HG02885 (cell line): ENCODE data around the gene CCR9.

Source experiments
- ATAC-seq: cut with Tn5 transposase; IDR thresholded peaks from one replicate; pipeline ENCODE4 v1.9.1; 2021; ENCODE audit warnings: mild to moderate bottlenecking; ENCODE audit not compliant: unreplicated experiment, poor library complexity

The CCR9 gene

DNA sequence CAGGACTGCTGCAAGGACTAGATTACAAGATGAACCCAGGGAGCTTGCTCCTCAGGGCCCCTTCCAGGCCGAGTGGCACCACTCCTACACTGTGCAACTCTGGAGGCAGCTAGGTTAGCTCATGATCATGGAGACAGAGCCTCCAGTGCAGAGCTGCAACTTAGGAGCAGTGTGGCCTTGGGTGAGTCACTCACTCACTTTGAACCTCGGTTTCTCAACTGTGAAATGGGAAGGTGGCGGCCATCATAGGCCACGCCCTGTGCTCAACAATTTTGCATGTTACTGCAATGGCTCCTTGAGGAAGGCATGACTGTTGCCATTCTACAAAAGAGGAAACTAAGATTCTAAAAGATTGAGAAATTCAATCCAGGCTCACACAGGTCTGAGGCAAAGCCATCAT lies 45.8 kb downstream of the CCR9 start:
- ATAC-seq = no peak

DNA sequence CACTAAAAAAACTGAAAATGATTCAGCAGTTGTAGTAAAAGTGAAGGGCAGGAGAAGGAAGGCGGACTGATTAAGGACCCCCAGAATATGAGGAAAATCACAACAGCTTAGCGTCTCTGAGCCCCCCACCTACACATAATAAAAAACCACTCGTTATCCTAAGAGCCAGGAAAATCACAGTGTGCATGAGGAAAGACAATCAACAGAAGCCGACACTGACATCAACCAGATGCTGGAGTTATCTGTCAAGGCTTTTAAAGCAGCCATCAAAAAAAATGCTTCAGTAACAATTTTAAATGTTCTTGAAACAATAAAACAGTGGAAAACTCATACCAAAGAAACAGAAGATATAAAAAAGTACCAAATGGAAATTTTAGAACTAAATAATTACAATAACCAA lies 47.2 kb downstream of the CCR9 start:
- no peak for ATAC-seq

GRCh38 chr3:45936261-45936660 lies 49.9 kb downstream of the CCR9 start:
- ATAC-seq = no peak

DNA sequence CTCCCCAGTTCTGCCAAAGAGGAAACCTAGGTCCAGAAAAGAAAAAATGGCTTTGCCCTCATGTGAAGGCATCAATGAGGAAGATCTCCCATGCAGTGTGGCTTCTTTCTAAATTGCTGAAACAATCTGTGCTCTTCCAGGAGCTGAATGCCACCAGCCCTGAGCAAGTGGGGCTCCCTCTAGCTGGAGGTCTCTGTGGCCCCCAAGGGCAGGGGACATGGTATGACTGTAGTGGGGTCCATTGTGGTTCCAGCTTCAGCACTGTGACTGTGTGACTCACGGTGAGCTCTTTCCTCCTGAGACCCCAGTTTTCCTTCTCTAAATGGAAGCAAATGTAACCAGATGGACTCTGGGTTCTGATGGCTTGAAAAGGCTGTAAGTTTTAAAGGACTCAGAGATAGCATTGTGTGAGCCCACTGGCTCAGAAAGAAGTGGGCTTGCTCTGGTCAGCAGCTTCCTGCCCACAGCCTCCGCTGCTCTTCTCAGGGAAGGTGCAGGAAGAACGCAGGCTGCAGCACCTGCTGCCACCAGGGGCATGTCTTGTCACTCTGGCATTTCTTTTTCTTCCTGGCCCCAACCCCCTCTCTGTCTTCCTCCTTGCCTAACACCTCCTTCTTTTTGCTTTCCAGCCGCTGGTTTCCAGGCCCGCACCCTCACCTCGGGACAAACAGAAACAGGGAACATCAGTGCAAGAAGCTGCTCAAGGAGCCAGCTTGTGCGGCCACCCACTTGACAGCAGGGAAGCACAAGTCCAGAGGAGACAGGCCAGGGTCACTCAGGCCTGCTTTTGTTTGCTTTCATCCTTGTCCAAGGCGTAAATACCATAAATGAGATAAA lies 51.1 kb downstream of the CCR9 start:
- no peak for ATAC-seq

DNA sequence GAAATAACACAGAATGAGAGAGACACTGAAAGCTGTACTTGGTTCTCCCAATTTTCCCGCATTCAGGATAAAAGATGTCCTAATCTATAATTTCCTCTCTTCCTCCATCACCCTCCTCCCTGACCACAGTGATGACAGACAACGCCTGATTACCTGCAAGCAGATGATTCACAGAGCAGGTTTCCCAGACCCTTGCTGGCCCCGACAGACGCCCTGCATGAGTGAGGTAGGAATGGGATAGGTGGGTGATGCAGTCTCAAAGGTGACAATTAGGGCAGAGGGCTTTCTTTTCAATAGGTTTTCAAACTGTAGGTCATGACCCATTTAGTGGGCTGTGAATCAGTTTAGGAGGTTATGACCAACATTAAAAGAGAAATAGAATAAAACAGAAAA lies 51.7 kb downstream of the CCR9 start:
- no peak for ATAC-seq

GRCh38 chr3:45938864-45939263 lies 52.5 kb downstream of the CCR9 start:
- ATAC-seq = peak; percentile 58

DNA sequence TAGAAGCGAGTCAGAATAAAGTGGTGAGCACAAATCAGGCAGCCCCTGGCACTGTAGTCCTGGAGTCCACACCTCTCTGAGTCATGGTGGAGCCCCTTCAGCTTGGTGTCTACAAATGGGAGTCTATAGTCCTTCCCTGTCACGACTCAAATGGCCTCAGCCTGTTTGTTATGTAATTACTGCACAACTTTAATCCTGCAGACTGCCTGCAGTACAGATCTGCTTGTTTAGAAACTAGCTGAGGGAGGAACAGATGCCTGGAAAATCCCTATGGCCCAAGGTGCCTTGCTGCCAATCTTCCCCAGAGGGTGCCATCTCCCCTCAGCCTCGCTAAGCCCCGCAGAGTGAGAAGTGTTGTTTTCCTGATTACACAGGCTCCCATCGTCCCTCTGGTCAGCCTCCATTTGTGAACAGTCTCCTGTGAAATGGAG lies 53.0 kb downstream of the CCR9 start:
- no peak for ATAC-seq

DNA sequence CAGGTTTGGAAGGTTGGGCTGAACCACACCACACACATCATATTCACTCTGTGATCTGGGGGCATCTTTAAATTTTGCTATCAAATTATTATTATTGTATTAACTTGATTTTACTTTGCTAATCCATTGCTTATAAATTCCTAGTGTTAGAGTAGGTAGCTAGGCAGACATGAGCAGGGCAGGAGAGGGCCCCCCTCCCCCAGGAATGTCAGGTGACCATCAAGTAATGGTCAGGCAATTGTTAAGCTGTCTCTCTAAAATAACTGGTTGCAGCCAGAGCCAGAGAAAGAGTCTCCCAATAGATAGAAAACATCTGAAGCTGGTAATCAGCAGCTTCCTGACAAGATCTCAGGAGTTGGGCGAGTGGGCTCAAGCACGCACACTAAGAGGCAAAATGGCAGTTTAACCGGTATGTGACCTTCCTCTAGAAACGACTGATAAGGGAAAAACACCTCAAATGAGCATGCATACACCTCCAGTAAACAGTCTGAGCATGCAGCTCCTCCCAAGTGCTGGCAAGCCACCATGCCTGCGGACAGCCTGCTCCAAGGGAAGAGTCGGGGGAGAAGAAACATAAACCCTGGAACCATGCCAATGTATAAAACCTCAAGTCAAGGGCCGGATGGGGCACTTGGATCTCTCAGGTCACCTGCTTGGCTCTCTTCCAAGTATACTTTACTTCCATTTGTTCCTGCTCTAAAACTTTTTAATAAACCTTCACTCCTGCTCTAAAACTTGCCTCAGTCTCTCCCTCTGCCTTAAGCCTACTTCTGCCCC lies 53.8 kb downstream of the CCR9 start:
- ATAC-seq = no peak

DNA sequence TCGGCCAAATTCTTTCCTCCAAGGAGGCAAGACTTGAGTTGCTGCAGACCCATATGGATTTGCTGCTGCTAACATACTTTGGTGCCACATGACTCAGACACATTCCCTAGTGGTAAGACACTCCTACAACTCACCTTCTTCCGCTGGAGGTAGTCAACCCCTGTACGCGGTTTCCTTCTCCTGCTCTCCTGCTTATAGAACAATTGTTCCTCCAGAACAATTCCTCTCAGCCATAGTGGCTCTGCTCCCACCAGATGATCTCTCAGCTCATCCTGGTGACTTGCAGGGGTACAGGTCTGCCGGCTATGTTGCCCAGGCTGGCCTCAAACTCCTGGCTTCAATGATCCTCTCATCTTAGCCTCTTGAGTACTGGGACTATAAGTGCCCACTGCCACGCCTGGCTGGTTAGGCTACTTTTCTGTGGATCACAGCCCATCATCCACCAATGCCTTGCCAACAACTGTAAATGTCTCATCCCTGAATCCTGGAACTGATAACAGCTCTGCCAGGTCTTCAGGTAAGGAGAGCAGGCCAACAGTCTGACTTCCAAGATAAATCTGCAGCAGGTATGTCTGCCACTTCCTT lies 54.5 kb downstream of the CCR9 start:
- no peak for ATAC-seq

DNA sequence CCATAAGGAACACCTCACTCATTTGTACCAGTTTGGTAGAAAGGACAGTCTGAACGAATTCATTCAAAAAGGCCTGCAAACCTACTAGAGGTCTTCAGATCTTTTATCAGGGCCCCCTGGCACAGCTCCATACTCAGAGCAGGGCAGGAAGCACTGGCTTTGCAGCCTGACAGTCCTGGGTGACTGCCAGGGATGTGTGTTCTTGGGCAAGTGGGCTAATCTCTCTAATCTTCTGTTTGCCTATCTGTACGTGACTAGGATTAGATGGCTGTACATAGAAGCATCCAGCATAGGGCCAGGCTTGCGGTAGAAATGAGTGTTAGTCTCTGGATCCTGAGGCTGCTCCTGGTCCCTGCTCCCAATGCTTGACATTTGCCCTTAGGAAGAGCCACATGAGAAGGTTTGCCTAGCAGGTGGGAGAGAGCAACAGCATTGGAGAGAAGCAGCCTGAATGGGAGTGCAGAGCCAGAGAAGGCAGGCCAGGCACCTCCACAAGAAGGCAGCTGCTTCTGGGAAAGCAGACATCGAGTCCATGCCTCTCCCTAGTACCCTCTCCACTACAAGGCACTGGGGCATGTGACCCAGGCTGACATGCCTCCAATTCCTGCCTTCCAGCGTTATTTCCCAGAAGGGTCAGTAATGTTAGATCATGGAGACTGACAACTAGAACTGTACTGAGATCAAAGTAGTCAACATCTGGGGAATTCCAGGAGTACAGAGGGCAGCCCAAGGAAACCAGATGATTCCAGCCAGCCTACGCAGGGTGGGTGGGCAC lies 55.9 kb downstream of the CCR9 start:
- ATAC-seq = no peak

GRCh38 chr3:45943207-45943846 lies 57.0 kb downstream of the CCR9 start, which contains the start of gene CXCR6:
Gene CXCR6, plus strand, starts transcription at chr3:45943464. Its CDS starts 3,018 bp downstream, at chr3:45946482.
- no peak for ATAC-seq

DNA sequence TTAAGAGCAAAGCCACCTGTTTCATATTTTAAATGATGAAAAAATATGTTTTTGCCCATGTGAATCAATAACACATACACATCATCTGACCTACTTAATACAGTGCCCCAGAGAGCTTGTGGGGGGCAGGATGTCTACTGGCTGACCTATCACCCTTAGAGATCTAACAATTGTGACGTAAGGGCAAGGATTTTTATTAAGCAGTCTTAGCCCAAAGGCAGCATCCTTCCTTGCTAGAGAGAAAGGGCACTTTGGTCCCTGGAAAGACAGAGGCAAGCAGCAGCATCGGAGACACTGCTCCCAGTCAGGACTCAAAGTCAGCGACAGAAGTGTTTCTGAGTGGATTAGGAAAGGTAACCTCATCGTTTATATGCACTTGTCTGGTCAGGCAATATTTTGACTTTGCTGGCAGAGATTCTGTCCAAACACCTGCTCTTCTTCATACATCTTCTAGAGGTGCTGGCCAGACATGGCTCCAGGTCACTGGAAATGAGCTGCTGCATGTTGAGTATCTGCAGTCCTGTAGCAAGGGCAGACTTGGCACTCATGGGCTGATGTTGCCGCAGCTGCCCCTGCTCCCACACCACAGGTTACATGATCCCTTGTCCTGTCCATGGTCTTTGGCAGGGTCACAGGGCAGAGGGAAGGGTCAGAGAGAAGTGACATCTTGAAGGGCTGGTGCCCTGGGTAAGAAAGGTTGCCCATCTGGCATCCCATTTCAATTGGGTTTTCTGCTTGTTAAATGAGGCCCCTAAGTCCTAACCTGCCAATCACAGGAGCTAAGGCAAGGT lies 58.7 kb downstream of the CCR9 start:
- ATAC-seq = no peak

DNA sequence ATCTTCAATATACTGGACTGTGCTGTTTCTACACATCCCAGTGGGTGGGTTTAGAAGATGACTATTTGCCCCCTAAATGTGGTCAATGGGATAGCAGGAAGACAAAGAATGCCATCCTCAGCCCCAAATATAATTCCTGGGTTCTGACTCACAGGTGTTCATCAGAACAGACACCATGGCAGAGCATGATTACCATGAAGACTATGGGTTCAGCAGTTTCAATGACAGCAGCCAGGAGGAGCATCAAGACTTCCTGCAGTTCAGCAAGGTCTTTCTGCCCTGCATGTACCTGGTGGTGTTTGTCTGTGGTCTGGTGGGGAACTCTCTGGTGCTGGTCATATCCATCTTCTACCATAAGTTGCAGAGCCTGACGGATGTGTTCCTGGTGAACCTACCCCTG lies 60.0 kb downstream of the CCR9 start:
- ATAC-seq = no peak

- ATAC-seq = no peak
Observed at GRCh38 chr3:45946875-45947274, 60.5 kb downstream of the CCR9 start.

GRCh38 chr3:45947361-45947760 lies 61.0 kb downstream of the CCR9 start:
- no peak for ATAC-seq

- ATAC-seq = no peak
Observed at GRCh38 chr3:45948311-45948781, 62.0 kb downstream of the CCR9 start.

- ATAC-seq = no peak
Observed at GRCh38 chr3:45948881-45949280, 62.5 kb downstream of the CCR9 start.

DNA sequence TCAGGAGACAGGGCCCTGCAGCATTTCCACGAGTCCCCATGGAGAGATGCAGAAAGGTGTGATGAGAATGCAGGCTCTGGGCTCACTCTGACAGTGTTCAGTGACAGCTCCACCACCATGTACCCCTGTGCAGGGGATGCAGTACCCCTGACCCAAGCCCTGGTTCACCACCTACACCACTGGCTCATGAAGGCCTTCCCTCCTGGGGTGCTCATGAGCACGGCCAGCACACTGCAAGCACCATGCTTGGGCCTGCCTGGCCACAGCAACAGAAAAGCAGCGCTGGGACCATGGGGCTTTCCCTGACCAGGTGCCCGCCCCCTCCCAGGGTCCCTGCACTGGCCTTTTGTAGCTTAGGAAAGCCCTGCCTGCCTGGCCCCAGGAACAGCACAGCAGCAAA lies 63.1 kb downstream of the CCR9 start:
- no peak for ATAC-seq

- no peak for ATAC-seq
Observed at GRCh38 chr3:45950131-45950530, 63.8 kb downstream of the CCR9 start.
